Measurements from ENCODE around the gene ZNF467. TPM values are rescaled to one million over a fixed set of nuclear protein-coding genes. Genes with fewer than 3 reads are reported as not detected.

The ZNF467 gene
- total and polyA plus RNA-seq, 8 donors: 6.3 to 18.6 (median 8.8) TPM

DNA sequence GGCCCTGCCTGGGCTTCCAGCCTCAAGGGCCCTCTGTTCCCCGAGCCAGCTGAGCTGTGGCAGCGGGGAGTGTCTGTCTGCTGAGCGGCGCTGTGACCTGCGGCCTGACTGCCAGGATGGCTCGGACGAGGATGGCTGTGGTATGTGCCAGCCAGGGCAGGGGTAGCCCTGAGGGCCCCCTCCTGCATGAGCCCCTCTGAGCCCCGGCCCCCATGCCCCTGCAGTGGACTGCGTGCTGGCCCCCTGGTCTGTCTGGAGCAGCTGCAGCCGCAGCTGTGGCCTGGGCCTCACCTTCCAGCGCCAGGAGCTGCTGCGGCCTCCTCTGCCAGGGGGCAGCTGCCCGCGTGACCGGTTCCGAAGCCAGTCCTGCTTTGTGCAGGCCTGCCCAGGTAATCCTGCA, 28.4 kb upstream of the ZNF467 start:
- FAIRE-seq: no peak
- intact Hi-C loops (cut with DNase I): no loop called here
- 92 to 96% methylated on average over 16 of the region's 16 CpGs for WGBS, 2 donors
- Histone ChIP-seq H3K4me3 (no peak overlapping the region), H3K9me3 (no peaks in the 10 kb centered on the region), H3K4me1 (no peaks in the 10 kb centered on the region), H3K27ac (no peak overlapping the region), H3K27me3 (no peaks in the 10 kb centered on the region), H3K36me3 (no peaks in the 10 kb centered on the region)
- DNase-seq: no peak
- TF ChIP-seq CTCF (IDR thresholded peaks at IDR 0.05): no peak
- no peak for ATAC-seq

DNA sequence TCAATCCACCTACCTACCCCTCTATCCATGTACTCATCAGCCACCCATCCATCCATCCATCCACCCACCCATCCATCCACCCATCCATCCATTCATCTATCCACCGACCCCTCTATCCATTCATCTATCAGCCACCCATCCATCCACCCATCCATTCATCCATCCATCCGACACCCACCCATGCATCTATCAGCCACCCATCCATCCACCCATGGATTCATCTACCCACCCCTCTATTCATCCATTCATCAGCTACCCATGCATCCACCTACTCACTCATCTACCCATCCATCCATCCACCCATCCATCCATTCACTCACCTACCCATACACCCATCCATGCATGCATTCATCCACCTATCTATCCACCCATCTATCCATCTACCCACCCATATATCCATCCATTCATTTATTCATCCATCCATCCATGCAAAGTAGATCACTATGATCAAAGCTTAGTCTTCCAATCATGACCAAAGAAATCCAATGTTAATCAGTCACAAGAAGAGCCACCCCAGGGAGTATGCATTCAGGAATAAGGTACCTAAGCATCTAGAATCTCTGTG, 27.7 kb upstream of the ZNF467 start:
- H3K9me3 ChIP-seq: no peaks in the 10 kb centered on the region
- no peak overlapping the region for H3K27ac ChIP-seq
- H3K4me3 ChIP-seq: no peak overlapping the region
- ATAC-seq (no peak), DNase-seq (no peak), FAIRE-seq (no peak)
- H3K36me3 ChIP-seq: no peaks in the 10 kb centered on the region
- no peaks in the 10 kb centered on the region for H3K27me3 ChIP-seq
- H3K4me1 ChIP-seq: no peaks in the 10 kb centered on the region
- TF ChIP-seq CTCF (IDR thresholded peaks at IDR 0.05): no peak
- 77 to 85% methylated on average over 2 of the region's 2 CpGs for WGBS, 2 donors
- intact Hi-C loops (cut with DNase I): no loop called here

- FAIRE-seq (no peak), DNase-seq (no peak), ATAC-seq (no peak)
- Histone ChIP-seq H3K27me3 (no peaks in the 10 kb centered on the region), H3K4me3 (no peak overlapping the region), H3K9me3 (no peaks in the 10 kb centered on the region), H3K27ac (no peak overlapping the region), H3K36me3 (no peaks in the 10 kb centered on the region), H3K4me1 (no peaks in the 10 kb centered on the region)
- WGBS, 2 donors: 82 to 88% methylated on average over 13 of the region's 13 CpGs
- no peak for TF ChIP-seq CTCF (IDR thresholded peaks at IDR 0.05)
- intact Hi-C loops (cut with DNase I): no loop called here
These were observed 26.8 kb upstream of the ZNF467 start for GRCh38 chr7:149800169-149800555.

GRCh38 chr7:149799397-149800168, 26.2 kb upstream of the ZNF467 start:
- WGBS, 2 donors: 60 to 62% methylated on average over 8 of the region's 8 CpGs
- DNase-seq: peak in 4 of 6 donors; percentile 36 to 77 (median 50)
- Histone ChIP-seq H3K27me3 (no peaks in the 10 kb centered on the region), H3K4me3 (no peak overlapping the region), H3K27ac (no peak overlapping the region), H3K9me3 (no peaks in the 10 kb centered on the region), H3K4me1 (no peaks in the 10 kb centered on the region), H3K36me3 (no peaks in the 10 kb centered on the region)
- no peak for FAIRE-seq
- intact Hi-C loops (cut with DNase I): no loop called here
- peak in 3 of 4 donors; percentile 32 to 66 (median 63) for ATAC-seq
- peak in 3 of 4 donors; percentile 15 to 19 (median 18) for TF ChIP-seq CTCF (IDR thresholded peaks at IDR 0.05)

- H3K27me3 ChIP-seq: no peaks in the 10 kb centered on the region
- ATAC-seq (no peak), FAIRE-seq (no peak), DNase-seq (no peak)
- intact Hi-C loops (cut with DNase I): no loop called here
- no peaks in the 10 kb centered on the region for H3K4me1 ChIP-seq
- no peak for TF ChIP-seq CTCF (IDR thresholded peaks at IDR 0.05)
- no peak overlapping the region for H3K4me3 ChIP-seq
- no peaks in the 10 kb centered on the region for H3K9me3 ChIP-seq
- H3K27ac ChIP-seq: no peak overlapping the region
- H3K36me3 ChIP-seq: no peaks in the 10 kb centered on the region
- 80% methylated on average over 6 to 7 of the region's 7 CpGs for WGBS, 2 donors
These were observed 24.4 kb upstream of the ZNF467 start for GRCh38 chr7:149797771-149798170.

All from pancreas (tissue), 10 donors.